Adipose tissue (tissue), 3 donors: ENCODE results near the gene DOK4. TPM values are rescaled to one million over a fixed set of nuclear protein-coding genes. Genes with fewer than 3 reads are reported as not detected.

ENCODE experiments used
- H3K27ac ChIP-seq: one replicate; pipeline ENCODE4 v1.5.1; 2013; ENCODE audit warnings: low read depth, low read length
- whole genome bisulfite sequencing, 3 donors: extraction: QIAGEN DNeasy Blood & Tissue Kit; methylation state at CpG; one replicate each; pipeline ENCODE4 v1.1.7; 2013; 5-methylcytosine and 5-hydroxymethylcytosine counted together
- polyA plus RNA-seq, 3 donors: library from polyadenylated mRNA; stranded (reverse); fragments of 200-250 nt; gene quantifications; one replicate each; pipeline ENCODE4 v1.2.3, GENCODE V29; 2013
- donor health status: healthy with polysubstance abuse.
- donor health status: Bipolar disorder and iron deficiency.
- donor health status: healthy.

DOK4 gene
- 10 to 100 TPM in 2 of 3 donors, 1 to 10 TPM in 1; 7.6 to 19.5 (median 11.1) TPM for polyA plus RNA-seq

GRCh38 chr16:57485916-57486857, at the start of gene DOK4:
Gene DOK4 (minus strand): TSS chr16:57486493. CDS start chr16:57479507, 6,986 bp downstream.
- no peak within 1 kb of the TSS for H3K27ac ChIP-seq
- 1 to 3% (median 1%) methylated on average over 22 to 73 of the region's 73 CpGs for WGBS, 3 donors

GRCh38 chr16:57535680-57536305, 49.5 kb upstream of the DOK4 start:
- WGBS, 3 donors = 0 to 1% (median 1%) methylated on average over 26 to 50 of the region's 50 CpGs
- peak overlapping the region; percentile 17 for H3K27ac ChIP-seq

- no peak overlapping the region for H3K27ac ChIP-seq
- WGBS, 3 donors = 56 to 63% (median 60%) methylated on average over 13 of the region's 13 CpGs
Observed at GRCh38 chr16:57534881-57535658, 48.8 kb upstream of the DOK4 start.

- H3K27ac ChIP-seq = no peak overlapping the region
- WGBS, 3 donors = 95 to 96% (median 96%) methylated on average over 7 of the region's 7 CpGs
Observed at GRCh38 chr16:57534337-57534880, 48.1 kb upstream of the DOK4 start.

- H3K27ac ChIP-seq = no peak overlapping the region
- WGBS, 3 donors = 41 to 65% (median 43%) methylated on average over 19 of the region's 19 CpGs
Observed at GRCh38 chr16:57533431-57534336, 47.4 kb upstream of the DOK4 start.

- WGBS, 3 donors = 81 to 86% (median 84%) methylated on average over 7 of the region's 7 CpGs
- no peak overlapping the region for H3K27ac ChIP-seq
Observed at GRCh38 chr16:57532266-57532625, 46.0 kb upstream of the DOK4 start.

GRCh38 chr16:57531635-57532265, 45.5 kb upstream of the DOK4 start:
- 85 to 93% (median 90%) methylated on average over 8 of the region's 8 CpGs for WGBS, 3 donors
- H3K27ac ChIP-seq = no peak overlapping the region

GRCh38 chr16:57531253-57531575, 44.9 kb upstream of the DOK4 start:
- 68 to 90% (median 74%) methylated on average over 3 of the region's 3 CpGs for WGBS, 3 donors
- H3K27ac ChIP-seq = no peak overlapping the region

- WGBS, 3 donors = 74 to 85% (median 78%) methylated on average over 22 of the region's 22 CpGs
Observed at GRCh38 chr16:57530522-57531252, 44.4 kb upstream of the DOK4 start.

GRCh38 chr16:57530104-57530521, 43.8 kb upstream of the DOK4 start:
- WGBS, 3 donors = 23 to 78% (median 26%) methylated on average over 7 of the region's 7 CpGs
- no peak overlapping the region for H3K27ac ChIP-seq

More at GRCh38 chr16:57530522-57531252, 44.4 kb upstream of the DOK4 start:
- no peak overlapping the region for H3K27ac ChIP-seq

- H3K27ac ChIP-seq = no peak overlapping the region
- 62 to 74% (median 63%) methylated on average over 14 of the region's 14 CpGs for WGBS, 3 donors
Observed at GRCh38 chr16:57529391-57530103, 43.3 kb upstream of the DOK4 start.

GRCh38 chr16:57528499-57529390, 42.5 kb upstream of the DOK4 start:
- 39 to 83% (median 50%) methylated on average over 110 to 126 of the region's 126 CpGs for WGBS, 3 donors
- H3K27ac ChIP-seq = no peak overlapping the region

GRCh38 chr16:57527610-57528360, 41.5 kb upstream of the DOK4 start:
- whole genome bisulfite sequencing, 3 donors = 89 to 95% (median 93%) methylated on average over 19 of the region's 19 CpGs

GRCh38 chr16:57527027-57527426, 40.7 kb upstream of the DOK4 start:
- WGBS, 3 donors = 85 to 100% (median 93%) methylated on average over 4 of the region's 4 CpGs
- no peak overlapping the region for H3K27ac ChIP-seq

More at GRCh38 chr16:57527610-57528360, 41.5 kb upstream of the DOK4 start:
- H3K27ac ChIP-seq = no peak overlapping the region
